Panc1 (cell line): ENCODE data around the gene ACSL1. TPM values are rescaled to one million over a fixed set of nuclear protein-coding genes. Genes with fewer than 3 reads are reported as not detected.

Experiments
- ATAC-seq: fragments of 200-7000 bp; cut with Tn5 transposase; 2 replicates; pipeline ENCODE4 v1.9.1; 2020; ENCODE audit warnings: mild to moderate bottlenecking, moderate library complexity
- Bru-seq: library from RNA; stranded (reverse); fragments of 400-500 nt; gene quantifications from one replicate; lab custom pipeline; 2021; lab: Mats Ljungman, UMichigan
- BruChase-seq, 2 experiments: library from RNA; stranded (reverse); fragments of 400-500 nt; gene quantifications; one replicate each; lab custom pipeline; 2021; lab: Mats Ljungman, UMichigan
- BruUV-seq: library from RNA; stranded (reverse); fragments of 400-500 nt; replicated peaks from 2 replicates; lab custom pipeline; 2021; lab: Mats Ljungman, UMichigan
- CTCF ChIA-PET: fragments of 300-600 bp; sonication (Branson Sonifier 250); formaldehyde crosslinking; loops from one replicate; lab custom pipeline; 2022; ENCODE audit warnings: antibody characterized with exemption; lab: Charles Lee
- POLR2A ChIA-PET: fragments of 300-600 bp; sonication (Branson Sonifier 250); formaldehyde crosslinking; loops from one replicate; lab custom pipeline; 2022; ENCODE audit warnings: antibody characterized with exemption; lab: Charles Lee
- DNase-seq: peaks from one replicate; pipeline ENCODE4 v3.0.0-alpha.2; 2010; ENCODE audit warnings: low read depth, low spot score
- H3K27ac ChIP-seq: 2 replicates; pipeline ENCODE4 v1.5.1; 2011; ENCODE audit warnings: mild to moderate bottlenecking, low read length, inconsistent platforms
- H3K27me3 ChIP-seq: fragments of 200-500 bp; sonication (Bioruptor generic); 2 replicates; pipeline ENCODE4 v1.6.0; 2014; ENCODE audit warnings: low read length, inconsistent platforms; ENCODE audit not compliant: control insufficient read depth, insufficient read depth
- H3K36me3 ChIP-seq: fragments of 200-500 bp; sonication (Bioruptor generic); 2 replicates; pipeline ENCODE4 v1.5.1; 2014; ENCODE audit warnings: inconsistent platforms, mild to moderate bottlenecking, low read length, moderate library complexity; ENCODE audit not compliant: control insufficient read depth, insufficient read depth
- H3K4me1 ChIP-seq: 2 replicates; pipeline ENCODE4 v1.5.1; 2011; ENCODE audit warnings: inconsistent platforms, mild to moderate bottlenecking, low read length, moderate library complexity; ENCODE audit not compliant: control insufficient read depth, insufficient read depth
- H3K4me3 ChIP-seq, 2 experiments: 2 replicates each; pipeline ENCODE4 v1.5.1; 2011 to 2012; ENCODE audit warnings: low read depth in 2 of 2, low read length in 2 of 2, mild to moderate bottlenecking in 2 of 2, inconsistent platforms in 1 of 2, moderate library complexity in 1 of 2
- H3K9me3 ChIP-seq: fragments of 200-500 bp; sonication (Bioruptor generic); 2 replicates; pipeline ENCODE4 v1.5.1; 2014; ENCODE audit warnings: low read depth, mild to moderate bottlenecking, inconsistent platforms, low read length, moderate library complexity; ENCODE audit not compliant: control insufficient read depth, insufficient read depth
- POLR2AphosphoS5 ChIP-seq: IDR thresholded peaks from 2 replicates; pipeline ENCODE4 v1.6.1; 2012; ENCODE audit warnings: mild to moderate bottlenecking, low read depth, low read length, moderate library complexity
- SIN3A ChIP-seq: IDR thresholded peaks from 2 replicates; pipeline ENCODE4 v1.6.1; 2012; ENCODE audit warnings: low read depth, mild to moderate bottlenecking, low read length, moderate library complexity, borderline replicate concordance; ENCODE audit not compliant: insufficient read depth
- TCF7L2 ChIP-seq: IDR thresholded peaks from 2 replicates; pipeline ENCODE4 v1.6.1; 2011; ENCODE audit warnings: mild to moderate bottlenecking, low read depth, low read length, inconsistent platforms
- in situ Hi-C: cut with HindIII; loops from 2 replicates; pipeline ENCODE4 v1.10.0; 2016; ENCODE audit warnings: low sequenced_read_pairs, low pct_unique_long_range_greater_than_20kb
- intact Hi-C: fragments of 100-400 bp; cut with micrococcal nuclease; formaldehyde crosslinking; loops from one replicate; pipeline ENCODE4 v1.10.0; 2022; ENCODE audit not compliant: unreplicated experiment
- long read RNA-seq: library from polyadenylated mRNA; unstranded; transcript quantifications from one replicate; pipeline ENCODE4 v2.0.0, GENCODE V29; 2021; ENCODE audit not compliant: unreplicated experiment
- polyA plus RNA-seq: library from polyadenylated mRNA; unstranded; fragments of >200 nt; gene quantifications from one replicate; pipeline ENCODE4 v1.2.1, GENCODE V29; 2012; ENCODE audit warnings: missing spikeins; ENCODE audit not compliant: insufficient read length
- total RNA-seq: library from RNA; stranded (reverse); gene quantifications from one replicate; pipeline ENCODE4 v1.2.1, GENCODE V29; 2021; ENCODE audit not compliant: unreplicated experiment
- TF ChIP-seq, protein P1 (sequence below): fragments of 450-650 bp; IDR thresholded peaks from 2 replicates; pipeline ENCODE4 v1.5.1; 2017; ENCODE audit warnings: mild to moderate bottlenecking
- TF ChIP-seq, protein P2 (sequence below), 2 experiments: IDR thresholded peaks; 2 replicates each; pipeline ENCODE4 v1.6.1; 2011 to 2012; ENCODE audit warnings: low read depth in 2 of 2, control low read depth in 1 of 2, low read length in 1 of 2, mild to moderate bottlenecking in 1 of 2, moderate library complexity in 1 of 2; ENCODE audit not compliant: insufficient read depth in 1 of 2

The ACSL1 gene, protein sequence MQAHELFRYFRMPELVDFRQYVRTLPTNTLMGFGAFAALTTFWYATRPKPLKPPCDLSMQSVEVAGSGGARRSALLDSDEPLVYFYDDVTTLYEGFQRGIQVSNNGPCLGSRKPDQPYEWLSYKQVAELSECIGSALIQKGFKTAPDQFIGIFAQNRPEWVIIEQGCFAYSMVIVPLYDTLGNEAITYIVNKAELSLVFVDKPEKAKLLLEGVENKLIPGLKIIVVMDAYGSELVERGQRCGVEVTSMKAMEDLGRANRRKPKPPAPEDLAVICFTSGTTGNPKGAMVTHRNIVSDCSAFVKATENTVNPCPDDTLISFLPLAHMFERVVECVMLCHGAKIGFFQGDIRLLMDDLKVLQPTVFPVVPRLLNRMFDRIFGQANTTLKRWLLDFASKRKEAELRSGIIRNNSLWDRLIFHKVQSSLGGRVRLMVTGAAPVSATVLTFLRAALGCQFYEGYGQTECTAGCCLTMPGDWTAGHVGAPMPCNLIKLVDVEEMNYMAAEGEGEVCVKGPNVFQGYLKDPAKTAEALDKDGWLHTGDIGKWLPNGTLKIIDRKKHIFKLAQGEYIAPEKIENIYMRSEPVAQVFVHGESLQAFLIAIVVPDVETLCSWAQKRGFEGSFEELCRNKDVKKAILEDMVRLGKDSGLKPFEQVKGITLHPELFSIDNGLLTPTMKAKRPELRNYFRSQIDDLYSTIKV
- total RNA-seq (15.4 TPM), Bru-seq, nascent RNA (percentile 52 among the genes with signal in this experiment), BruChase-seq, experiment 1, labeled RNA remaining after a 2-hour chase (percentile 52 among the genes with signal in this experiment), BruChase-seq, experiment 2, labeled RNA remaining after a 6-hour chase (percentile 61 among the genes with signal in this experiment)
- polyA plus RNA-seq = 10.1 TPM
- long read RNA-seq, transcript ACSL1-201 (21 exons, 3,832 nt) = major isoform, 47 of 61 reads
- long read RNA-seq, partial matches to known transcripts = 2 of 61 reads
- long read RNA-seq, other reads (novel, unspliced or antisense) = 9 of 61 reads

DNA sequence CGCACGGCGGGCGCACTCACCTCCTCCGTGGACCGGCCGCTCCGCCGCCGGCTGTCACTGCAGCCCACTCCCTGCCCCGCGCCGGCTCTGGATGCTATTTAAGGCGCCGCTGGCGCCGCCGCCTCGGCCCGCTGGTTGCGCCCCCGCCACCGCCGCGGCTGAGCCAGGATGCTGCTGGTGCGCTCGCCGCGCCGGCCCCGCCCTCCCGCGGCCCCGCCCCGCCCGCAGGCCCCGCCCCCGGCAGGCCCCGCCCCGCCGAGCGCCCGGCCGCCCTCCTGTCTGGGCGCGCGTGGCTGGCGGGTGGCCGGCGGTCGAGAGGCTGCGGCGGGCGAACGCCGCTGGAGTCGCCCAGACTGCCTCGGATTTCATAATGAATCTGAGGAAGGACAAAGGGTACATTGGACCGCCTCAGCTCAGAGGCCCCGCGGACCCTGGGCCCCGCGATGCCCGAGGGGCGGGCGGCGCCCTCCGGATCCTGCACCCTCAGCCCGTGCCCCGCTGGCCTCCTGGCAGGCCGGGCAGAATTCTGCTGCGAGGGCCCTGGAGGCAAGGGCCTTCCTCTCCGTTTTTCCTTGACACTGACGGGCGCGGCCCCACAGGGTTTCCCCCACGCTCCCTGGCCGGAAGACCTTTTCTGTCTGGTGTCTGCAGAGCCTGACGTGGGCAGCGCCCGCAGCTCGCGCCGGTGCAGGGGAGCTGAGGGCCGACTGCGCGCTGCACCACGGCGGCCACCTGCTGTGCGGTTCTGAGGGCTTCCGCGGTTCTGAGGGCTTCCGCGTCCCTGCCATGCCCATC lies at the start of gene ACSL1:
Gene ACSL1, minus strand, starts transcription at position 73 of the 795 bp plus-strand sequence. CDS start 22,454 bp downstream, outside the sequence.
- Histone ChIP-seq H3K9me3 (no peaks in the 10 kb centered on the region), H3K27me3 (no peaks in the 10 kb centered on the region), H3K36me3 (no peaks in the 10 kb centered on the region), H3K27ac (peak within 1 kb of the TSS; percentile 48; the same call in 1 of the 2 replicates), H3K4me3 (peak within 1 kb of the TSS; percentile 57 to 62), H3K4me1 (peaks cover 2% of the 10 kb centered on the region; the same call in 1 of the 2 replicates)
- ATAC-seq = peak; percentile 93
- TF ChIP-seq TCF7L2 = no peak
- TF ChIP-seq SIN3A = no peak
- TF ChIP-seq POLR2AphosphoS5 = no peak
- no TSS peak for BruUV-seq
- ChIA-PET CTCF (no interaction called here), POLR2A (no interaction called here)
- intact Hi-C loops (loop anchor here (2.0 kb wide), 1 partner anchor 79 kb away; no protein-coding TSS in a partner anchor), in situ Hi-C loops (no loop called here)
- no peak for DNase-seq

DNA sequence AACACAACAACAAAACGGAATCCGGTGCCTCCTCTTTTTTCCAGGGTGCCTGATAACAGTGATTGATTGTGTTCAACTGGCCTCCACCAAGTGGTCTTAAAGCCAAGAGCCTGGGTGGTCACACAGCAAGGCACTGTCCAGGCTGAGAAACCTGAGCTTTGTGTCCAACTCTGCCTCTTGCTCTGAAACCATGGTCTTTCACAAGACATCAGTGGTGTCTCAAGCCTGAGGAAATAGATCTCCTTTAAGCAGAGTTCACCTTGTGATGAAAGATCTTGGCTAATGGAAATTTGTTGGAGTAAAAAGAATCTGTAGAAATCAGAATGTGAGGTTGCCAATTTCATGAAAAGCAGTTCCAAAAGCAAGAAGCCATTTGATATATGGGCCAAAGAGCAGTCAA lies 47.3 kb upstream of the ACSL1 start:
- no peak overlapping the region for H3K4me3 ChIP-seq
- no peaks in the 10 kb centered on the region for H3K9me3 ChIP-seq
- H3K27ac ChIP-seq = no peak overlapping the region
- BruUV-seq = no TSS peak
- intact Hi-C loops (no loop called here), in situ Hi-C loops (no loop called here)
- DNase-seq (no peak), ATAC-seq (no peak)
- H3K27me3 ChIP-seq = peaks cover 4% of the 10 kb centered on the region; the same call in 1 of the 2 replicates
- H3K4me1 ChIP-seq = no peaks in the 10 kb centered on the region
- ChIA-PET CTCF (no interaction called here), POLR2A (no interaction called here)
- TF ChIP-seq, protein P1, sequence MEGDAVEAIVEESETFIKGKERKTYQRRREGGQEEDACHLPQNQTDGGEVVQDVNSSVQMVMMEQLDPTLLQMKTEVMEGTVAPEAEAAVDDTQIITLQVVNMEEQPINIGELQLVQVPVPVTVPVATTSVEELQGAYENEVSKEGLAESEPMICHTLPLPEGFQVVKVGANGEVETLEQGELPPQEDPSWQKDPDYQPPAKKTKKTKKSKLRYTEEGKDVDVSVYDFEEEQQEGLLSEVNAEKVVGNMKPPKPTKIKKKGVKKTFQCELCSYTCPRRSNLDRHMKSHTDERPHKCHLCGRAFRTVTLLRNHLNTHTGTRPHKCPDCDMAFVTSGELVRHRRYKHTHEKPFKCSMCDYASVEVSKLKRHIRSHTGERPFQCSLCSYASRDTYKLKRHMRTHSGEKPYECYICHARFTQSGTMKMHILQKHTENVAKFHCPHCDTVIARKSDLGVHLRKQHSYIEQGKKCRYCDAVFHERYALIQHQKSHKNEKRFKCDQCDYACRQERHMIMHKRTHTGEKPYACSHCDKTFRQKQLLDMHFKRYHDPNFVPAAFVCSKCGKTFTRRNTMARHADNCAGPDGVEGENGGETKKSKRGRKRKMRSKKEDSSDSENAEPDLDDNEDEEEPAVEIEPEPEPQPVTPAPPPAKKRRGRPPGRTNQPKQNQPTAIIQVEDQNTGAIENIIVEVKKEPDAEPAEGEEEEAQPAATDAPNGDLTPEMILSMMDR = no peak
- no peak for TF ChIP-seq TCF7L2
- no peak for TF ChIP-seq POLR2AphosphoS5
- TF ChIP-seq SIN3A = no peak
- TF ChIP-seq, protein P2, sequence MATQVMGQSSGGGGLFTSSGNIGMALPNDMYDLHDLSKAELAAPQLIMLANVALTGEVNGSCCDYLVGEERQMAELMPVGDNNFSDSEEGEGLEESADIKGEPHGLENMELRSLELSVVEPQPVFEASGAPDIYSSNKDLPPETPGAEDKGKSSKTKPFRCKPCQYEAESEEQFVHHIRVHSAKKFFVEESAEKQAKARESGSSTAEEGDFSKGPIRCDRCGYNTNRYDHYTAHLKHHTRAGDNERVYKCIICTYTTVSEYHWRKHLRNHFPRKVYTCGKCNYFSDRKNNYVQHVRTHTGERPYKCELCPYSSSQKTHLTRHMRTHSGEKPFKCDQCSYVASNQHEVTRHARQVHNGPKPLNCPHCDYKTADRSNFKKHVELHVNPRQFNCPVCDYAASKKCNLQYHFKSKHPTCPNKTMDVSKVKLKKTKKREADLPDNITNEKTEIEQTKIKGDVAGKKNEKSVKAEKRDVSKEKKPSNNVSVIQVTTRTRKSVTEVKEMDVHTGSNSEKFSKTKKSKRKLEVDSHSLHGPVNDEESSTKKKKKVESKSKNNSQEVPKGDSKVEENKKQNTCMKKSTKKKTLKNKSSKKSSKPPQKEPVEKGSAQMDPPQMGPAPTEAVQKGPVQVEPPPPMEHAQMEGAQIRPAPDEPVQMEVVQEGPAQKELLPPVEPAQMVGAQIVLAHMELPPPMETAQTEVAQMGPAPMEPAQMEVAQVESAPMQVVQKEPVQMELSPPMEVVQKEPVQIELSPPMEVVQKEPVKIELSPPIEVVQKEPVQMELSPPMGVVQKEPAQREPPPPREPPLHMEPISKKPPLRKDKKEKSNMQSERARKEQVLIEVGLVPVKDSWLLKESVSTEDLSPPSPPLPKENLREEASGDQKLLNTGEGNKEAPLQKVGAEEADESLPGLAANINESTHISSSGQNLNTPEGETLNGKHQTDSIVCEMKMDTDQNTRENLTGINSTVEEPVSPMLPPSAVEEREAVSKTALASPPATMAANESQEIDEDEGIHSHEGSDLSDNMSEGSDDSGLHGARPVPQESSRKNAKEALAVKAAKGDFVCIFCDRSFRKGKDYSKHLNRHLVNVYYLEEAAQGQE (IDR thresholded peaks at IDR 0.05; ENCODE audit: insufficient read depth in 1 of 2, low read depth in 2 of 2, low read length in 1 of 2) = no peak
- H3K36me3 ChIP-seq = no peaks in the 10 kb centered on the region
